Measurements from ENCODE around the gene COL12A1. TPM values are rescaled to one million over a fixed set of nuclear protein-coding genes. Genes with fewer than 3 reads are reported as not detected.

COL12A1 gene
- total RNA-seq, 6 experiments from 2014 or later = 1.1 to 4.4 (median 3.0) TPM

GRCh38 chr6:75156186-75156878 is 49.5 kb downstream of the COL12A1 start:
- Histone ChIP-seq H3K27ac (no peak overlapping the region), H3K4me1 (no peaks in the 10 kb centered on the region), H3K4me3 (no peak overlapping the region), H3K36me3 (no peaks in the 10 kb centered on the region), H3K9me3 (no peaks in the 10 kb centered on the region), H3K27me3 (no peaks in the 10 kb centered on the region)
- intact Hi-C loops (cut with DNase I) = no loop called here
- DNase-seq = no peak
- WGBS (ENCODE audit: insufficient coverage, low coverage, low lambda C conversion rate, missing lambda C conversion rate) = 63% methylated on average over 8 of the region's 8 CpGs
- no peak for ATAC-seq
- TF ChIP-seq POLR2A (IDR thresholded peaks at IDR 0.05) (no peak), CTCF (IDR thresholded peaks at IDR 0.05) (no peak)

GRCh38 chr6:75155631-75156030 is 50.2 kb downstream of the COL12A1 start:
- Histone ChIP-seq H3K4me1 (no peaks in the 10 kb centered on the region), H3K4me3 (no peak overlapping the region), H3K9me3 (no peaks in the 10 kb centered on the region), H3K27me3 (no peaks in the 10 kb centered on the region), H3K27ac (no peak overlapping the region), H3K36me3 (no peaks in the 10 kb centered on the region)
- WGBS (ENCODE audit: insufficient coverage, low coverage, low lambda C conversion rate, missing lambda C conversion rate) = 33% methylated on average over 5 of the region's 5 CpGs
- DNase-seq = no peak
- intact Hi-C loops (cut with DNase I) = no loop called here
- TF ChIP-seq CTCF (IDR thresholded peaks at IDR 0.05) = no peak
- TF ChIP-seq POLR2A (IDR thresholded peaks at IDR 0.05) = no peak
- no peak for ATAC-seq

- Histone ChIP-seq H3K4me3 (no peak overlapping the region), H3K27ac (no peak overlapping the region), H3K36me3 (no peaks in the 10 kb centered on the region), H3K4me1 (no peaks in the 10 kb centered on the region), H3K27me3 (no peaks in the 10 kb centered on the region), H3K9me3 (no peaks in the 10 kb centered on the region)
- 64% methylated on average over 1 of the region's 1 CpG for WGBS (ENCODE audit: insufficient coverage, low coverage, low lambda C conversion rate, missing lambda C conversion rate)
- DNase-seq (no peak), ATAC-seq (no peak)
- no peak for TF ChIP-seq POLR2A (IDR thresholded peaks at IDR 0.05)
- TF ChIP-seq CTCF (IDR thresholded peaks at IDR 0.05) = no peak
- intact Hi-C loops (cut with DNase I) = no loop called here
Observed at GRCh38 chr6:75154973-75155372, 50.9 kb downstream of the COL12A1 start.

GRCh38 chr6:75150685-75151412 is 55.0 kb downstream of the COL12A1 start:
- Histone ChIP-seq H3K4me3 (no peak overlapping the region), H3K4me1 (no peaks in the 10 kb centered on the region), H3K36me3 (no peaks in the 10 kb centered on the region), H3K9me3 (no peaks in the 10 kb centered on the region), H3K27ac (no peak overlapping the region), H3K27me3 (no peaks in the 10 kb centered on the region)
- intact Hi-C loops (cut with DNase I) = no loop called here
- 41% methylated on average over 6 of the region's 6 CpGs for WGBS (ENCODE audit: insufficient coverage, low coverage, low lambda C conversion rate, missing lambda C conversion rate)
- TF ChIP-seq POLR2A (IDR thresholded peaks at IDR 0.05) = no peak
- no peak for TF ChIP-seq CTCF (IDR thresholded peaks at IDR 0.05)
- no peak for DNase-seq
- ATAC-seq = peak in 1 of 4 donors; percentile 71

Measured in right lobe of liver (tissue), 6 donors.